Measurements from ENCODE around the gene DLGAP1.

The DLGAP1 gene

DNA sequence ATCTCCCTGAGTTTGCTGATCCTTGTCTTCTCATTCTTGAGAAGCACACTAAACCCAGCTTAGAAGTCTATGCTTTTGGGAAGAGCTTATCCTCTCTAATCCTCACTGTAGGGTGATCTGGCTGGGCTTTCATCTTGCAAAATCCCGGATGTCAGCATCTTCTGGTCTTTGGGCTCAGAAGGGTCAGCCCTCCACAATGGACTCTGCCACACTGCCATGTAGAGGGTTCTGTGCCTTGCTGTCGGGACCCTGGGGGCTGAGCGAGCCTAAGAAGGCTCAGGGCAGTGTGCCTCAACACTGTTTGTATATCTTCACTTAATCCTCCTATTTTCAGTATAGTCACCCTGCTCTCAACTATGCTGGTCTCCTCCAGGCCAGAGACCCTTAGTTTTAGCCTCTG lies 902.8 kb downstream of the DLGAP1 start:
- no peak for DNase-seq

DNA sequence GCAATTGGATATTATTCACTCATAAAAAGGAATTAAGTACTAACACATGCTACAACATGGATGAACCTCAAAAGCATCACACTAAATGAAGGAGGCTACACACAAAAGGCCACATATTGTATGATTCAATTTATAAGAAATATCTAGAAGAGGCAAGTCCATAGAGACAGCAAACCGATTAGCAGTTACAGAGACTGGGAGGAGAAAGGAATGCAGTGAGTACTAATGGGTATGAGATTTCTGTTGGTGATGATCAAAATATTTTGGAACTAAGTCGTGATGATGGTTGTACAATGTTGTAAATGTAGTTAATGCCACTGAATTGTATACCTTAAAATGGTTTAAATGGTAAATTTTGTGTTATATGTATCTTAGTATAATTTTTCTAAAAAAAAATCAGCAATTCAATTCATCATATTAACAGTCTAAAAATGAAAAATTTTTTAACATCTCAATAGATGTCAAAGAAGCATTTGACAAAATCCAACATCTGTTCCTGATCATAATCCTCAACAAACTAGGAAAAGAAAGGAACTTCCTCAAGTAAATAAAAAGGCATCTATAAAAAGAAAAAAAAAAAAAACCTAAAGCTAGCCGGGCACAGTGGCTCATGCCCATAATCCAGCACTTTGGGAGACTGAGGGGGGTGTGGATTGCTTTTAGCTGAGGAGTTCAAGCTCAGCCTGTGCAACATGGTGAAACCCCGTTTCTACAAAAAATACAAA lies 907.1 kb downstream of the DLGAP1 start:
- no peak for DNase-seq

DNA sequence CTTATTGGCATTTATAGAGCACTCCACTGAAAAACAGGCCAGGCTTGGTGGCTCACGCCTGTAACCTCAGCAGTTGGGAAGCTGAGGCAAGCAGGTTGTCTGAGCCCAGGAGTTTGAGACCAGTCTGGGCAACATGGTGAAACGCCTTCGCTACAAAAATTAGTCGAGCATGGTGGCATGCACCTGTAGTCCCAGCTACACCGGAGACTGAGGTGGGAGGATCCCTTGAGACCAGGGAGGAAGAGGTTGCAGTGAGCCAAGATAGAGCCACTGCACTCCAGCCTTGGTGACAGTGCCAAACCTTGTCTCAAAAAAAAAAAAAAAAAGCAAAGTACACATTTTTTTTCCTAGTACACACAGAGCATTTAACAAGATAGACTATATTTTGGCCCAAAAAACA lies 909.0 kb downstream of the DLGAP1 start:
- no peak for DNase-seq

DNA sequence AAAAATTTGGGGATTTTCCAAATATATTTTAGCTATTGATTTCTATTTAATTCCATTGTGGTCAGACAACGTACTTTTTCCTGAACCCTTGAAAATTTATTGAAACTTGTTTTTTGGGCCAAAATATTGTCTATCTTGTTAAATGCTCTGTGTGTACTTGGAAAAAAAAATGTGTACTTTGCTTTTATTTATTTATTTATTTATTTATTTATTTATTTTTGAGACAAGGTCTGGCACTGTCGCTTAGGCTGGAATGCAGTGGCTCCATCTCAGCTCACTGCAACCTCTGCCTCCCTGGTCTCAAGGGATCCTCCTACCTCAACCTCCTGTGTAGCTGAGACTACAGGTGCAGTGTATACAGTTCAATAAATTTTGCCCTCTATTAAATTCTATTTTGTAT lies 910.6 kb downstream of the DLGAP1 start:
- no peak for DNase-seq

DNA sequence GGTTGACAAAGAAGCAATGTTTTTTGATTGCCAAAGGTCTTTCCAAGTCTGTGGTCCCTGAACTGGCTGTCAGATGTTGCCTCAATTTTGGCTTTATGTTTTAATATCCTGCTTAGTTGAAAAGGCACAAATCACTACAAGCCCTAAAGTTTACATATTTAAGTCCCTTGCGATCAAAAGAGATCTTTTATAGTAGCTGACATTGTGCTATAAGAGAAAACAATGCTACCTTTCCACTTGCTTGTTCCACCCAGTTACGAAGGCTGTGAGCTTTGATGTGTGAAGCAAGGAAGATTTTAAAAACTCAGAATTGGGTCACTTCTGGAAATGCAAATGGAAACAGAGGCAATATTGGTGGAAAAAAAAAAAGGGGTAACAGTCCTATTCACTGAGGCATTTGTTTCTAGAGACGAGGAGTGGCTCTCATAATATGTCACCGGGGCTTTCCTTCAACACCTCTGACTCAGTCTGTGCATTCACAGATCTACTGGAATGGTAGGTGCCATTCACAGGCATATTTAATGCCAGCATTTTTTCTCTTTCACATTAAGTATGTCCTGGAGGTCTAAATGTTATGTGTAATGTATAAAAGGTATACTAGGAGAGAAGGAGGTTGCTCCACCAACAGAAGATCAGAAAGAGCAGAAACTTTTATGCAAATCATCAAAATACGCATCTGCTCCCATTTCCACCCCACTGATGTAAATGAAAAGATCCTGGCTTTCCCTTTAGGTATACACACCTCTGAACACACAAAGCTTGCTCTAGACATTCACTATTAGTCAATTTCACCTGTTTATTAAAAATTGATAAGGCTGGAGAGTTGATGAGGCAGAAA lies 913.3 kb downstream of the DLGAP1 start:
- no peak for DNase-seq

DNA sequence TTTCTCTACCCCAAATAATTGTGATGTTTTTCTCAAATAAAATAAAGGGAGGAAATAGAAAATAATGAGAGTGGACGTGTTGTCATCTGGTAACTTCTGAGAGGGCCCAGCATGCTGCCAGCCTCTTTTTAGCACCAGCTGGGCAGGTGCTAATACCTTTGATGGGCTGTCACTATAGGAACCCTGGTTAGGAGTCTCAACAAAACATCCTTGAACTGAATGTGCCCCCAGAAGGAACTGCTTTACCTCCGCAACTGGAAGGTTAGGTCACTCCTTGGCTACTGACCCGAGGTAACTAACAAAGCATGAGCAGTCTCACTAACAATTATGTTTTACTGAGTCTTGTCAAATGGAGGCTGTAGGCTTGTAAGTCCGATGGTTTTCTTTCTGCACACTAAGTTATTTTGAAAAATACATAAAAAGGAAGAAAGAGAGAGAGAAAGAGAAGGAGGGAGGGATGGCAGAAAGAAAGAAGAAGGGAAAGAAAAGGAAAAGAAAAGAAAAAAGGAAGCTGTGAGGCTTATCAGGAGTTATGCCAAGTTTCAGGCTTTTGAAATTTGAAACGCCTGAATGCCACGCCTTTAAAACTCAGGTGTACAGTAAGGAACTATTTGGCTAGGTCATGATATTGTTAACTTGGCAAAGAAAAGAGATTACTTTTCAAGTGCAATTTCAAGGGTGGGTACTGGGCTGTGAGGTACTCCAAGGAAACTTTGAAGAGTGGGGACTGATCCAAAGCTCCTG lies 914.1 kb downstream of the DLGAP1 start:
- DNase-seq: no peak

DNA sequence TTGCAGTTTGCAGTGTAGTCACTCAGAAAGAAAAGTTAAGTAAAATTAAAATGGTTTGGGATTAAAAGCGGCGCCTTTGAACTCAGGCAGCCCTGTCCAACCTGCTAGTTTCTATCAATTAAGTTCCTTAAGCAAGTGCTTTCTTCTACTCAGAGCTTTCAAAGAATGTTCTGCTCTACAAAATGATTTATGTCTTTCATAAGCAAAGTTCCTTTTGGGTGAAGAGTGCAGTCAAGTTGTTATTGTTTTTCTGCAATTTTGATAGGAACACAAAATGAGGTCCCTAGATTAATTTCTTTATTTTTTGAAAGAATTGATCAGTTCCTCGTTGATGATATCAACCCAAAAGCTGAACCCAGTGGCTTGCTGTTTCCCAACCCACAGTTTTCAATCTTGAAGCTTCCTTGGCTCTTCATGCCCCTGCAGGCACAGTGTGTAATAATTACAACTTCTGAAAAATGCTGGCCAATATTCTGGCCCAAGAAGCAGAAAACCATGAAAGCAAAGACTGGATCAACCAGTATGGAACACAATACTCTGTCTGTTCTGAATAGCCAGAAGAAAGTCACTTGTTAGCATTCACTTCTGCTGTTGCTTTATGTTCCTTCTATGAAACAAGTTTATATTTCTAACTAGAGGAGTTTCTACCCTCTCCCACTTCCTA lies 916.0 kb downstream of the DLGAP1 start:
- DNase-seq: no peak

DNA sequence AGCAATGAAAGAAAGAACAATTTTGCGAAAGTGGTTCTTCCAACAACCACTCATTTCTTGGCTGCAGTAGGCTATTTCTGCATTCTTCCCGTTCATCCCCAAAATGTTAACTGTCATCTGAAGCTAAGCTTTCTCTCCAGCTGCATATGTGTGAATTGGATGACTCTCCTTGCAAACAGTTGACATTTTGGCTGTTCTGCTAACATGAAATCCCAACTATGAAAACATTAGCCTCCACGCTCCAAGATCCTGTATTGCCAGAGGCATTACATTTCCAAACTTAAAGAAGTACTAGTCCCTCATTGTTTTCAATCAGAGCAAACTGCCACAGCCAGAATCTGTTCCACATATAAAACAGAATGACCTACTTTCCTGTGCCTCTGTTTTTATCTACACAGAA lies 916.7 kb downstream of the DLGAP1 start:
- DNase-seq: no peak

DNA sequence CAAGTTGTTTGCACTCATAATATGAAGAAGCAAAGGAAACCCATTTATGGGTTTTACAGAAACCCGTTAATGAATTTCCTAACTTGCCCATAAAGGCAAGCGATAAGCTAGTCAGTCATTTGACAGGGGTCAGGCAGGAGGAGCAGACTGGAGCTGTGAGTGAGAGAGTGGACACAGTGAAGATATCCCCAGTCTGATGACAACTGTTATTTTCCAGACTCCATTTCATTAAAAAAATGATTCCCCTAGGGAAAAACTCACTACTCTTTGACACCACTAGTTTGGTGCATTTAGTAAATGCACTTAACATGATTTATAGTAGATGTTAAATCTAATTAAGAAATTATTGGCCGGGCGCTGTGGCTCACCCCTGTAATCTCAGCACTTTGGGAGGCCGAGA lies 924.3 kb downstream of the DLGAP1 start:
- DNase-seq: no peak

DNA sequence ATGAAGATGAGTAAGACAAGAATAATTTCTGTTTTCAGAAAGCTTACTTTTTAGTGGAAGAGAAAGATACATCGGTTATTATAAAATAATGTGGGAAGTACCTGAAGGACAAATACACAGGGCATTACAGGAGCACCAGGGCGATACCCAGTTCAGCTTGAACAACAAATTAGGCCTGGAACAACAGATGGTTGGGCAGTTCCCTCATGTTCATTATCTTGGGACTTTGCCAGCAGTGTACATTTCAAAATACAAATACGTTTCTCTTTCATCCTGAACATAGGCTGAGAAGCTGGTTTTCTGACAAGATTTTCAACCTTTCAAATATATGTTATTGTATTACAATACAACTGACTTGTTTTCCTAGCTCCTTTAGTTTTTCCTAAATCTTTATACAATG lies 925.5 kb downstream of the DLGAP1 start:
- DNase-seq: peak; percentile 91

DNA sequence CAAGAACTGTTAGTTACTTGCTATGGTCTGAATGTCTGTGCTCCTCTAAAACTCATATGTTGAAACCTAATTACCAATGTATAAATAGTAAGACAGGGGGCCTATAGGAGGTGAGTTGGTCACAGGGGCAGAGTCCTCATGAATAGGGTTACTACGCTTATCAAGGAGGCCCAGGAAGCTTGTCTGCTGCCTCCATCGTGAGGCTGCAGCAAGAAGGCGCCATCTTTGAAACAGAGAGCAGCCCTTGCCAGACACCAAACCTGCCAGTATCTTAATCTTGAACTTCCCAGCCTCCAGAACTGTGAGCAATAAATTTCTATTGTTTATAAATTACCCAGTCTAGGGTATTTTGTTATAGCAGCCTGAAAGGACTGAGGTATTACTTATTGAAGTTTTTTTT lies 926.0 kb downstream of the DLGAP1 start:
- no peak for DNase-seq

DNA sequence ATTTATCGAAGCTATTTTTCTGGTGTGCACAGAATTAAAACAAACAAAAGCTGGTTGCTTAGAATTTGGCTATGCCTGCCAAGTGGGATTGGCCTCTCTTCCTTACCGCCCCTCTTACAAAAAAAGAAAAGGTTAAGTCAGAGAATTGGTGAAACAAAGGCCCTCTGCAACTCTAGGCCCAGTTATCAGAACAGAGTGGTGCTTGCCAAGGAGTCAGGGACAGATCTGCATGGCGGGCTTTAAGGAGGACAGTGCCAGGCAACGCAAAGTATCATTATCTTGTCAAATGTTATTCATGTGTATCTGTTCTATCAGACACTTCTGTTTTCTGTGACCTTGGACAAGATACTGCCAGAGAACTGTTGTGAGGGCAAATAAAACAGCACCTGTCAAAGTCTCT lies 926.9 kb downstream of the DLGAP1 start:
- peak; percentile 6 for DNase-seq

DNA sequence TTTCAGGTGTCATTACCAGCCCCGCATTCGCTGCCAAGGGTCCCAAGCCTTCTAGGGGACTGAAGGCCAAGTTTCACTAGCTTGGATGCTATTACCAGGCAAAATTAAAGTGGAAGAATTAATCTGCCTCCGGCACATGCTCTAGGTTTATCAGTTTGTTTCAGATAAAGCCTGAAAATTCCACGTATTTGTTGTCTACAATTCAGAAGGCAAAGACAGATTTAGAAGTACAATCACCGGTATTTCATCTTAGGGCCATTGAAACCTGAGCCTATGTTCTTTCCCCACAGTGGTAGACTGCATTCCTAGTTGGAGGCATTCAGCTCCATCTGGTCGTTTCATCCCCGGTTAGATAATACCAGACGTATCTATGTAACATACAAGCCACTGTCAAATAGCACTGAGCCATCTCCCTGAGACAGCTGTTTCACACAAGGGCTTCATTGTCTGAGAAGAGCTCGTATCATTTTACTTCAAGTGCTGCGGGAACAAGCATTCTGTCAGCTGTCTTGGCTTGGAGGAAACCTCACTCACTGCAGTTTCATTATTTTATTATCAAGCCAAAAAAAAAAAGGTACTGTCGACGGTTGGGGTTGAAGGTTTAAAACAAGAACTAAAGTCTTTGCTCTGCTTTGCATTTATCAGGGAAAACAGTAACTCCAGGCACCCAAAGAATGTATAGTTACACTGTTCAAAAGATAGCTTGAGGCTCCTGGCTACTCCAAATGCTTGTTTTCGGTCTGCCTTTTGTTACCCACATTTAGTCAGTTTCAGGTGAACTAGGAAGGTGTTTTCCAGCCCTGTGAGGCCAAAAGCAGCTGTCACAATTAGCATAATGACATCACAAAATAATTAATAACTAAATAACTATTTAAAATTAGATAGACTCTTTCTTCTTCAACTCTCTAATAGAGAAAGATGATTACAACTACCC lies 928.4 kb downstream of the DLGAP1 start:
- DNase-seq: peak; percentile 94

DNA sequence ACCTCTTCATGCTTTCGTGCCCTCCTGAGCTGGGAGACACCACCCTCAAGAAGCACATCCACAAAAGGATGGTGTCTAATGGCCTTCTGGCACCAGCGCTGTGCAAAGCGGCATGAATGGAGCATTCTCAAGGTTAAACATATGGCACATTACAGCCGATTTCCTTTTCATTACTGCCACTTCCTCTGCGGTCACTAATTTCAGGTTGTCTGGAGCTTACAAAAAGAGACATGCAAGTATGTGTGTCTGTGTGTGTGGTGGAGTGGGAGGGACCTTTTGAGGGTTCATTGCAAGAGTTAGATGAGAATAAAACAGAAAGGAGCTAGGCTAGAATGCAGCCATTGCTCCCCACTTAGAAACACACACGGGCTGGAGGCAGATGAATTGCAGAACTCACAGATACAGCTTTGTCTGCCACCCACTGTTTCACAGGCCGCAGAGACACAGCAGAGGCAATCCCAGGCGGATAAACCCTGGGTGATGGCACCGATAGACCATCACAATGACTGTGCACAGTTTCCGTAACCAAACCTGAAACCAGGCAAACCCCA lies 929.2 kb downstream of the DLGAP1 start:
- peak; percentile 65 for DNase-seq

DNA sequence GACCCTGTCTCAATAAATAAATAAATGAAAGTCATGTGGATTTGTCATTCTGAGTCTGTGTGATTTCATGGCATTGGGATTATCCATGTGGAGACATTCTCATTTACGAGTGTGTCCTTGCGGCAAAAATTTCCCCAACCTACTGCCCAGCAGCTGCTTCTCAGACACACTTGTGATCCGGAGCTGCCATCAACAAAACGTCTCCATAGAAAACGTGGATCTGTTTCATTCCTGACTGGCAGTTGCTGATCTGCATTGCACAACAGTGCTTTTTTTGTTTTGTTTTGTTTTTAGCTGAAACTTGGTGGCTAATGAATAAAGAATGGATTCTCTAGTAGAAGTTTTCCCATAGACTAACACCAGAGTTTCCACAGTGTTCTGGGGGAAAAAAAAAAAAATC lies 930.4 kb downstream of the DLGAP1 start:
- DNase-seq: no peak

DNA sequence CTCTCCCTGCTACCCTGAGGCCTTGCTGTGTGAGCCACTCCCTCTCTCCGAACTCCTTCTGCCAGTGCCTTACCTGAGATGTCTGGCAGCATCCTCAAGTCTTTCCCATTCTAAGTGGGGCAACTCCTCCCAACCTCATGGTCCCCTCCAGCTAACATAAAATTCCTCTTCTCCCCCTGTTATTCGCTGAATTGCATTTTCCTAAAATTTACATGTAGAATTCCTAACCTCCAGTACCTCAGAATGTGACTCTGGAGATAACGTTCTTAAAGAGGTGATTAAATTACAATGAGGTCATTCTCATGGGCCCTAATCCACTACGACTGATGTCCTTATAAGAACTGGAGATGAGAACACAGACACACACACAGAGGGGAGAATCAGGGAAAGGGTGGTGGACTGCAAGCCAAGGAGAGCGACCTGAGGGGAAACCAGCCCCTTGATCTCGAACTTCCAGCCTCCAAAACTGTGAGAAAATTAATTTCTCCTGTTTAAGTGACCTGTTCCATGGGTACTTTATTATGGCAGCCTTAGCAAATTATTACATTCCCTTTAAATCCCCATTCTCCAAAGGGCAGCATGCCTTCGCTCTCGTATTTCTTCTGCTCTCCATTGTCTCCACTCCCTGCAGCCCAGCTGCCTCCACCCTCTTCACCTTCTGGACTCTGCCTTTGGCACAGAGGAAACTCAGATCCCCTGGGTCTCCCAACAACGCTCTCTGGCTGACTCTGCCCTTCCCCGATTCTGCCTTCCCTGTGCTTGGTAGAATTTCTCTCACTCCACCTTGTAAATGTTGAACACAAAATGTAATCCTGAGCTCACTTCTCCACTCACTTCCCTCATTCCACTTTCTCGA lies 934.6 kb downstream of the DLGAP1 start:
- DNase-seq: no peak

DNA sequence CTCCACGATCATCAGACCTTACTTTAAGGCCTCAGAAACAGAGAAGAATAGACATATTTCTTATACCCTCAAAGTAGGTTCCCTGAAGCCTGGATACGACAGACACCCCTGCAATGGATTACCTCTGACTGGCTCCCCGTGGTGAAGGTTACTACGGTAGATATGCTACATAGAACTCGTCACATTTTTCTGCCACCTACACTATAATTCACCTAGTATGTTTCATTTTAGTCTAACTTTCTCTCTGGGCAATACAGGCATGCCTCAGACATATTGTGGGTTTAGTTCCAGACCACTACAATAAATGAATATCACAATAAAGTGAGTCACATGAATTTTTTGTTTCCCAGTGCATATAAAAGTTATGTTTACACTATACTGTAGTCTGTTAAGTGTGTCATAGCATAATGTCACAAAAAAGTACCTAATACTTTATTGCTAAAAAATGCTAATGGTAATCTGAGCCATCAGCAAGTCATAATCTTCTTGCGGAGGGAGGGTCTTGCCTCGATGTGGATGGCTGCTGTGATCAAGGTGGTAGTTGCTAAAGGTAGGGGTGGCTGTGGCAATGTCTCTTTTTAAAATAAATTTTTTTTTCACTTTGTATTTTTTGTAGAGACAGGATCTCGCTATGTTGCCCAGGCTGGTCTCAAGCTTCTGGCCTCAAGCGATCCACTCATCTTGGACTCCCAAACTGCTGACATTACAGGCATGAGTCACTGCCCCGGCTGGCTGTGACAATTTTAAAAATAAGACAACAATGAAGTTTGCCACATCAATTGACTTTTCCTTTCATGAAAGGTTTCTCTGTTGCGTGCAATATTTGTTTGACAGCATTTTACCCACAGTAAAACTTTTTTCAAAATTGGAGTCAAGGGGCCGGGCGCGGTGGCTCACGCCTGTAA lies 940.5 kb downstream of the DLGAP1 start:
- DNase-seq: no peak

DNA sequence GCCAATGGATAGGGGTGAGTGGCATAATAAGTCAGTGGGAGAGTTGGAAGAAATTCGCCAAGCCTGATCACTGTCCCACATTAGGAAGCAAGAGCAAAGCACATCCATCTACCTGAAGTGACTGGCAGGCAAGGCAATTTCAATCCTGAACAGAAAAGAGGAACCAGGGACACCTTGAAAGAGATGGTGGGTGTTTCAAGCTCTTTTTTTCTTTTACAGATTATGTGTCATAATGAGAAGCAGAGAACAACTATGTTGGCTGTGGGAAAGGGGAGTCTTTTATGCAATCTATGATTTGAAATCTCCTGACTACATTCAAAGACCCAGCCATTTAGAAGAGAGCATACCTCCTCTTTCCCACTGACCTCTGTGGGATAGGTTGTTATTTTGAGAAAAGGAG lies 941.6 kb downstream of the DLGAP1 start:
- DNase-seq: no peak

DNA sequence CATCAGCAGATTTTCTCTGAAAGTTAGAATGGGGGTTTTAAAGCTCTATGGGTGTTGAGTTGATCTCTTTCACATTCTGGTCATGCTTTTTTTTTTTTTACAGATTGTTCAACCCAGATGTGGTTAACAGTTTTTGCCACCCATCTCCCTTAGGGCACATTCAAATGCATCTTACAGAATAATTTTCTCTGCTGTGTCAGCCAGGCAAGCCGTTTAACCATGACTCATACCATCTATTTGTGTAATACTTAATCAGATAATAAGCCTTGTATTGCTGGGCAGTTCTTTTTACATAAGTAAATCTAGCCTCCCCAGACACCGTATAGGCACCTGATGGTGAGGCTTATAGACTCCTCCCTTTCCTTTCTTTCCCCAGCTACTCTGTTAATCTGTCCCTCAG lies 943.1 kb downstream of the DLGAP1 start:
- DNase-seq: no peak

DNA sequence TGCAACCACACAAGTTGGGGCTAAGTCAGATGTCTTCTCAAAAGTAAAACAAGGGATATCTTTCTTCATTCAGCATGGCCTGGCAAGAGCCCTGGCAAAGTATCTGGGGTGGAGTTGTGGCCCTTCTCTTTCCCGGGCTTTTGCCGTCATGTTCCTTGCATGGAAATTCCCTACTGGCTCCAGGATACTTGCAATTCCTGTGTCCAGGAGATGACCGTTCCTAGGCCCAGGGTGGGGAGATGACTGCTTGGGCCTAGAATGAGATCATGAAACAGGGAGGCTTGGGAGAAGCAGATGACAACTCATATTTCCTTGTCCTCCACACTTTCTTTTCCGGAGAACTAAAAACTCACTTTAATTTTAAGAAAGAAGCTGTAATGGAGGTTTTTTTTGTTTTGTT lies 944.2 kb downstream of the DLGAP1 start:
- no peak for DNase-seq
